Hematopoietic multipotent progenitor cell treated with erythropoietin and hydrocortisone succinate and interleukin-3 and kit ligand, for 17 days (in vitro differentiated cells): Measurements from ENCODE around the gene SIM2.

ENCODE experiments used
- DNase-seq: peaks from one replicate; pipeline ENCODE4 v3.0.0-alpha.2; 2015; ENCODE audit warnings: low spot score

The SIM2 gene

GRCh38 chr21:36700971-36701755 lies 2.2 kb downstream of the SIM2 start:
- DNase-seq: no peak

GRCh38 chr21:36701756-36702621 lies 3.1 kb downstream of the SIM2 start:
- DNase-seq: no peak

GRCh38 chr21:36702622-36702968 lies 3.7 kb downstream of the SIM2 start:
- DNase-seq: no peak

- DNase-seq: no peak
Observed at GRCh38 chr21:36703123-36703522, 4.2 kb downstream of the SIM2 start.

- DNase-seq: no peak
Observed at GRCh38 chr21:36703626-36704280, 4.8 kb downstream of the SIM2 start.

- no peak for DNase-seq
Observed at GRCh38 chr21:36704281-36704957, 5.5 kb downstream of the SIM2 start.

- DNase-seq: no peak
Observed at GRCh38 chr21:36704958-36705678, 6.2 kb downstream of the SIM2 start.

- DNase-seq: no peak
Observed at GRCh38 chr21:36705679-36706481, 7.0 kb downstream of the SIM2 start.

GRCh38 chr21:36706482-36706852 lies 7.6 kb downstream of the SIM2 start:
- DNase-seq: no peak

- no peak for DNase-seq
Observed at GRCh38 chr21:36706951-36707762, 8.2 kb downstream of the SIM2 start.

- no peak for DNase-seq
Observed at GRCh38 chr21:36707763-36708285, 8.9 kb downstream of the SIM2 start.

- no peak for DNase-seq
Observed at GRCh38 chr21:36708286-36709029, 9.5 kb downstream of the SIM2 start.

GRCh38 chr21:36709030-36709867 lies 10.3 kb downstream of the SIM2 start:
- DNase-seq: no peak

- DNase-seq: no peak
Observed at GRCh38 chr21:36709868-36710728, 11.2 kb downstream of the SIM2 start.

- DNase-seq: no peak
Observed at GRCh38 chr21:36710729-36711048, 11.8 kb downstream of the SIM2 start.

GRCh38 chr21:36713746-36714145 lies 14.8 kb downstream of the SIM2 start:
- DNase-seq: no peak

- DNase-seq: no peak
Observed at GRCh38 chr21:36716387-36716786, 17.5 kb downstream of the SIM2 start.
